K562 treated with DMSO at 1 percent for 48 hours (cell line): ENCODE data around the gene B2M. TPM values are rescaled to one million over a fixed set of nuclear protein-coding genes. Genes with fewer than 3 reads are reported as not detected.

Experiments
- total RNA-seq: library from RNA; unstranded; fragments of 300-600 nt; gene quantifications from 2 replicates; pipeline ENCODE4 v1.2.3, GENCODE V29; 2022; ENCODE audit warnings: low replicate concordance; ENCODE audit errors: extremely low read depth

Gene B2M
- total RNA-seq, result 1,655 and 3,446 TPM in 2 replicates

DNA sequence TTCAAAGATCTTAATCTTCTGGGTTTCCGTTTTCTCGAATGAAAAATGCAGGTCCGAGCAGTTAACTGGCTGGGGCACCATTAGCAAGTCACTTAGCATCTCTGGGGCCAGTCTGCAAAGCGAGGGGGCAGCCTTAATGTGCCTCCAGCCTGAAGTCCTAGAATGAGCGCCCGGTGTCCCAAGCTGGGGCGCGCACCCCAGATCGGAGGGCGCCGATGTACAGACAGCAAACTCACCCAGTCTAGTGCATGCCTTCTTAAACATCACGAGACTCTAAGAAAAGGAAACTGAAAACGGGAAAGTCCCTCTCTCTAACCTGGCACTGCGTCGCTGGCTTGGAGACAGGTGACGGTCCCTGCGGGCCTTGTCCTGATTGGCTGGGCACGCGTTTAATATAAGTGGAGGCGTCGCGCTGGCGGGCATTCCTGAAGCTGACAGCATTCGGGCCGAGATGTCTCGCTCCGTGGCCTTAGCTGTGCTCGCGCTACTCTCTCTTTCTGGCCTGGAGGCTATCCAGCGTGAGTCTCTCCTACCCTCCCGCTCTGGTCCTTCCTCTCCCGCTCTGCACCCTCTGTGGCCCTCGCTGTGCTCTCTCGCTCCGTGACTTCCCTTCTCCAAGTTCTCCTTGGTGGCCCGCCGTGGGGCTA, at the start of gene B2M, which contains the start of gene PATL2:
B2M (plus strand) TSS at position 422 of the 647 bp plus-strand sequence; CDS start at position 452, 30 bp downstream.
PATL2 (minus strand) TSS at position 228 of the 647 bp plus-strand sequence. CDS start 34,833 bp downstream, outside the sequence.

DNA sequence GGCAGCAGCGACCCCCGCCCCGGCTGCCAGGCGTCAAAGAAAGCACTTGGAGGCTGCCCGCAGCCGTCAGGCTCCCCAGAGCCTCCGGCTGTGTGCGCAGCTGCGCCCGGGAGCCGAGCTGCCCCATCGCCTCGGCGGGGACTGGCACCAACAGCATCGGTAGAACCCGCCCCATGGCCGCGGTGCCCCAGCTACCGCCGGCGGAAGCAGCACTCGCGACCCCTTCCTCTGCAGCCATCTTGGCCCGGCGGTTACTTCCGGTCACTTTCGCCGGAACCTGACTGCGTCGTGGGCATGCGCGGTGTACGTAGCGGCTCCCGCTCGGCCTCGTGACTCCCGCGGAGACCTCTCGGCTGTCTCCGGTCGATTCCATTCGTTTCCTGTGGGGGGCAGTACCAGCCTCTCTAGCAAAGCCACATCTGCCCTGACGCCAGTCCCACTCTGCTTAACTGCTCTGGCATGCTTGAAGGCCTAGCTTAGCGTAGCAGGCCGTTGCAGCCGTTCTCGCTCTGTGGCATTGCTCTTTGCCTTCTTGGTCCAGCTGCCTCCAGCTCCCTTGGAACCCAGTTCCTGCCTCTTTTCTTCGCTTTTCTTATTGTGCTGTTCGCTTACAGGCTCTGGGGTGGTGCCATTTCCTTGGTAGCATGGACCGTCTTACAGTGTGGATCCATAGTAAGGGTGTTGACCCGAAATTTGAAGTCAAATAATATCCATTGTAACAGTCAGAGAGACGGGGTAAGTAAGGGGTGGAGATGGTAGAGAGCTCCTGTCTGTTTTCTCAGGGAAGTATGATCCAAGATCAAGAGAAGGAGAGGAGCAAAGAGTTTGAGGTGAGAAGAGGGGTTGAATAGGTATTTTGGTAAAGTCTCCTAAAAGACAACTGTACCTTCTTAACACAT, 47.7 kb upstream of the B2M start, which contains the start of gene SPG11:
SPG11 (minus strand) TSS at position 253 of the 899 bp plus-strand sequence; CDS start at position 238, 15 bp downstream.

DNA sequence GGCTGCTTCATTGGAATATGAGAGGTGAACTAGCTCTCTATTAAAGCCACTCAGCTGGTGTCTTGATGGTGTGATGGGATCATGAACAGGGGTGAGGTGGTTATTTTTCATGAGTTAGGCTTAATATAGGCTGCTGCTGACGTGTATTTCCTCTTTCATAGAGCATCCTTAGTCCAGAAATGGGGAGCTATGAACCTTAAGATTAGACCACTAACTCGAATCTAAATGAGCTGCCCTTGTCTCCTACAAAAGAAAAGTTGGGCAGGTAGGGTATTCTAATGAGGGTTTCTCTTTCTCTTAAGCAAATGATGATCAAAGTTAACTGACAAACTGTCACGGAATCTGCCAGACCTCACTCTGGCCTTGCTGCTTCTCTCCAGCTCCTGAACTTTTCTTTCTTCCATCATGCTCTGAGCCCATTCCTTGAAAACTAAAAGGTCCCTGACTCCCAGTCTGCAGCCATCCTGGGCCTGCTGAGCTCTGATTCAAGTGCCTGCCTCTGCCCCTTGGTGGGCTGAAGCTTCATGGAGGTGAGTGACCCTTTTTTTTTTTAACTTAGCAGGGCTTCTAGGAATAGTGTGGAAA, 25.0 kb downstream of the B2M start, which contains the start of gene TRIM69:
TRIM69 (plus strand) TSS at position 348 of the 585 bp plus-strand sequence; CDS start at position 525, 177 bp downstream.

Other genes starting within 250 kb of the B2M start
- not detected in 2 replicates for gene EIF3J, start 174.4 kb upstream of the B2M start, total RNA-seq
- gene SPG11, start 47.9 kb upstream of the B2M start, total RNA-seq, result not detected in 2 replicates
- gene PATL2, start 194 bp upstream of the B2M start, total RNA-seq, result not detected in 2 replicates
- not detected in 2 replicates for gene TRIM69, start 25.0 kb downstream of the B2M start, total RNA-seq
- not detected in 2 replicates for gene TERB2, start 245.2 kb downstream of the B2M start, total RNA-seq